DND-41 (cell line): ENCODE data around the gene TPP1.

Source experiments
- ATAC-seq: fragments of 200-7000 bp; cut with Tn5 transposase; 3 replicates; pipeline ENCODE4 v1.9.1; 2021; ENCODE audit warnings: low read depth; ENCODE audit not compliant: insufficient read depth
- DNase-seq: peaks from one replicate; pipeline ENCODE4 v3.0.0-alpha.2; 2020
- H2AFZ ChIP-seq: 2 replicates; pipeline ENCODE4 v1.6.0; 2012; ENCODE audit warnings: low read depth, low read length
- H3K27ac ChIP-seq: 2 replicates; pipeline ENCODE4 v1.5.1; 2012; ENCODE audit warnings: low read length, inconsistent platforms
- H3K27me3 ChIP-seq: fragments of 200-600 bp; sonication (generic); 2 replicates; pipeline ENCODE4 v1.6.0; 2012; ENCODE audit warnings: low read length, mild to moderate bottlenecking, inconsistent platforms; ENCODE audit not compliant: insufficient read depth, poor library complexity
- H3K36me3 ChIP-seq: 2 replicates; pipeline ENCODE4 v1.5.1; 2012; ENCODE audit warnings: low read length, inconsistent platforms; ENCODE audit not compliant: insufficient read depth
- H3K4me1 ChIP-seq: 2 replicates; pipeline ENCODE4 v1.5.1; 2012; ENCODE audit warnings: mild to moderate bottlenecking, low read length; ENCODE audit not compliant: insufficient read depth
- H3K4me2 ChIP-seq: 2 replicates; pipeline ENCODE4 v1.6.0; 2012; ENCODE audit warnings: mild to moderate bottlenecking, moderate library complexity, low read length, inconsistent platforms; ENCODE audit not compliant: insufficient read depth
- H3K4me3 ChIP-seq, 2 experiments: fragments of 200-600 bp in 1 of 2; shearing (Covaris generic) in 1 of 2; 2 replicates each; pipeline ENCODE4 v1.5.1; 2012 to 2016; ENCODE audit warnings: inconsistent platforms in 2 of 2, low read length in 2 of 2, mild to moderate bottlenecking in 2 of 2, low read depth in 1 of 2, moderate library complexity in 1 of 2
- H3K79me2 ChIP-seq: 2 replicates; pipeline ENCODE4 v1.6.0; 2012; ENCODE audit warnings: low read length, inconsistent platforms; ENCODE audit not compliant: insufficient read depth
- H3K9ac ChIP-seq: 2 replicates; pipeline ENCODE4 v1.6.0; 2012; ENCODE audit warnings: low read depth, mild to moderate bottlenecking, inconsistent platforms, low read length, moderate library complexity
- H3K9me3 ChIP-seq: 2 replicates; pipeline ENCODE4 v1.5.1; 2012; ENCODE audit warnings: low read length, moderate library complexity, mild to moderate bottlenecking, inconsistent platforms; ENCODE audit not compliant: insufficient read depth, severe bottlenecking
- H4K20me1 ChIP-seq: 2 replicates; pipeline ENCODE4 v1.6.0; 2012; ENCODE audit warnings: low read length; ENCODE audit not compliant: insufficient read depth
- CTCF ChIP-seq: IDR thresholded peaks from 2 replicates; pipeline ENCODE4 v1.5.1; 2012; ENCODE audit warnings: borderline replicate concordance, low read length, moderate library complexity, mild to moderate bottlenecking; ENCODE audit not compliant: poor library complexity, severe bottlenecking; ENCODE audit errors: extremely low read depth
- EZH2 ChIP-seq: IDR thresholded peaks from 3 replicates; pipeline ENCODE4 v1.6.1; 2012; ENCODE audit warnings: borderline replicate concordance, low read depth, mild to moderate bottlenecking, moderate library complexity, low read length, inconsistent platforms; ENCODE audit not compliant: severe bottlenecking

Gene TPP1

GRCh38 chr11:6563121-6563619 lies 56.1 kb downstream of the TPP1 start:
- H2AFZ ChIP-seq, result no peak overlapping the region
- ATAC-seq (no peak), DNase-seq (no peak)
- no peak overlapping the region for H3K9ac ChIP-seq
- no peaks in the 10 kb centered on the region for H4K20me1 ChIP-seq
- H3K79me2 ChIP-seq, result no peaks in the 10 kb centered on the region
- no peaks in the 10 kb centered on the region for H3K36me3 ChIP-seq
- no peaks in the 10 kb centered on the region for H3K27me3 ChIP-seq
- no peaks in the 10 kb centered on the region for H3K9me3 ChIP-seq
- no peak overlapping the region for H3K4me2 ChIP-seq
- H3K27ac ChIP-seq, result no peak overlapping the region
- H3K4me3 ChIP-seq, result no peak overlapping the region
- no peaks in the 10 kb centered on the region for H3K4me1 ChIP-seq
- TF ChIP-seq EZH2, result no peak
- TF ChIP-seq CTCF, result no peak
